ENCODE measurements around the gene SDK2.

SDK2 gene

GRCh38 chr17:73584049-73584448, 60.2 kb downstream of the SDK2 start:
- no peak for DNase-seq

- no peak for DNase-seq
These were observed 61.4 kb downstream of the SDK2 start for GRCh38 chr17:73582821-73583220.

- no peak for DNase-seq
These were observed 61.9 kb downstream of the SDK2 start for GRCh38 chr17:73582359-73582758.

GRCh38 chr17:73581379-73581778, 62.9 kb downstream of the SDK2 start:
- DNase-seq, result no peak

GRCh38 chr17:73580073-73580710, 64.1 kb downstream of the SDK2 start:
- DNase-seq, result no peak

GRCh38 chr17:73576556-73577098, 67.6 kb downstream of the SDK2 start:
- DNase-seq, result no peak

- no peak for DNase-seq
These were observed 68.6 kb downstream of the SDK2 start for GRCh38 chr17:73575470-73576221.

GRCh38 chr17:73571511-73572130, 72.6 kb downstream of the SDK2 start:
- no peak for DNase-seq

- DNase-seq, result no peak
These were observed 74.4 kb downstream of the SDK2 start for GRCh38 chr17:73569762-73570319.

GRCh38 chr17:73568934-73569333, 75.3 kb downstream of the SDK2 start:
- no peak for DNase-seq

- peak; percentile 77 for DNase-seq
These were observed 77.1 kb downstream of the SDK2 start for GRCh38 chr17:73566905-73567782.

- DNase-seq, result no peak
These were observed 79.4 kb downstream of the SDK2 start for GRCh38 chr17:73564843-73565242.

- no peak for DNase-seq
These were observed 81.3 kb downstream of the SDK2 start for GRCh38 chr17:73562896-73563295.

GRCh38 chr17:73561111-73561510, 83.1 kb downstream of the SDK2 start:
- no peak for DNase-seq

- DNase-seq, result no peak
These were observed 83.6 kb downstream of the SDK2 start for GRCh38 chr17:73560661-73561060.

GRCh38 chr17:73559532-73559931, 84.7 kb downstream of the SDK2 start:
- DNase-seq, result no peak

GRCh38 chr17:73555199-73555960, 88.9 kb downstream of the SDK2 start:
- no peak for DNase-seq

GRCh38 chr17:73554498-73554897, 89.7 kb downstream of the SDK2 start:
- no peak for DNase-seq

- no peak for DNase-seq
These were observed 90.9 kb downstream of the SDK2 start for GRCh38 chr17:73553311-73553710.

GRCh38 chr17:73552300-73553048, 91.8 kb downstream of the SDK2 start:
- DNase-seq, result no peak

GRCh38 chr17:73551759-73552158, 92.5 kb downstream of the SDK2 start:
- DNase-seq, result peak; percentile 60

Data from activated CD8-positive, alpha-beta memory T cell treated with anti-CD3 and anti-CD28 coated beads for 24 hours (primary cell).